Neural progenitor cell (in vitro differentiated cells): ENCODE data around the gene NEURL1.

Experiments used
- EZH2 ChIP-seq: fragments of 200-600 bp; sonication (generic); IDR thresholded peaks from 2 replicates; pipeline ENCODE4 v1.6.1; 2017; ENCODE audit warnings: antibody characterized with exemption, mild to moderate bottlenecking, moderate library complexity
- TF ChIP-seq, protein P1 (sequence below): fragments of 200-600 bp; sonication (generic); IDR thresholded peaks from 2 replicates; pipeline ENCODE4 v1.5.1; 2017; ENCODE audit warnings: antibody characterized with exemption, mild to moderate bottlenecking

DNA sequence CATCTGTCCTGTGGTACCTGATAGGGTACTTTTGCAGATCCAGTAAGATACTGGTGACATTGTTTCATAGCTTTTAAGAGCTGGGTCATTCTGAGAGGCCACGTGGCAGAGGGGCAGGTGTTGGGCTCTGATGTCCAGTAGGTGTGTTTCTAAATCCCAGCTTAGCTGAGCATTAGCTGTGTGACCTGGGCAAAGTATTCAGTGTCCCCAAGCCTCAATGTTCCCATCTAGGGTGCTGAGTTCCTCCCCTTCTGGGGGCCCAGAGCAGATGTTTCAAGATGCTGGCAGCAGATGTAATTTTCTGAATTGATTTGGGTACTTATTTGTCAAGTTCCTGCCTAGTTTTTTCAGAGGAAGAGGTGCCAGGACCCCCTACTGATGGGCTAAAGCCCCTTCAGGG, 52.9 kb downstream of the NEURL1 start:
- TF ChIP-seq, protein P1, sequence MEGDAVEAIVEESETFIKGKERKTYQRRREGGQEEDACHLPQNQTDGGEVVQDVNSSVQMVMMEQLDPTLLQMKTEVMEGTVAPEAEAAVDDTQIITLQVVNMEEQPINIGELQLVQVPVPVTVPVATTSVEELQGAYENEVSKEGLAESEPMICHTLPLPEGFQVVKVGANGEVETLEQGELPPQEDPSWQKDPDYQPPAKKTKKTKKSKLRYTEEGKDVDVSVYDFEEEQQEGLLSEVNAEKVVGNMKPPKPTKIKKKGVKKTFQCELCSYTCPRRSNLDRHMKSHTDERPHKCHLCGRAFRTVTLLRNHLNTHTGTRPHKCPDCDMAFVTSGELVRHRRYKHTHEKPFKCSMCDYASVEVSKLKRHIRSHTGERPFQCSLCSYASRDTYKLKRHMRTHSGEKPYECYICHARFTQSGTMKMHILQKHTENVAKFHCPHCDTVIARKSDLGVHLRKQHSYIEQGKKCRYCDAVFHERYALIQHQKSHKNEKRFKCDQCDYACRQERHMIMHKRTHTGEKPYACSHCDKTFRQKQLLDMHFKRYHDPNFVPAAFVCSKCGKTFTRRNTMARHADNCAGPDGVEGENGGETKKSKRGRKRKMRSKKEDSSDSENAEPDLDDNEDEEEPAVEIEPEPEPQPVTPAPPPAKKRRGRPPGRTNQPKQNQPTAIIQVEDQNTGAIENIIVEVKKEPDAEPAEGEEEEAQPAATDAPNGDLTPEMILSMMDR, result no peak
- no peak for TF ChIP-seq EZH2
